SK-N-SH treated with all-trans-retinoic acid at 6 μM for 48 hours (cell line): ENCODE results near the gene ITGBL1.

Experiments
- CSDC2 ChIP-seq: fragments of 250-450 bp; sonication (Bioruptor Pico); IDR thresholded peaks from 2 replicates; pipeline ENCODE4 v1.5.0; 2020; ENCODE audit warnings: mild to moderate bottlenecking, moderate library complexity
- OSR1 ChIP-seq: fragments of 250-450 bp; sonication (Bioruptor Pico); IDR thresholded peaks from 2 replicates; pipeline ENCODE4 v1.8.0; 2022; ENCODE audit warnings: moderate library complexity, mild to moderate bottlenecking, inconsistent platforms
- RARB ChIP-seq: fragments of 250-450 bp; sonication (Bioruptor Pico); IDR thresholded peaks from 2 replicates; pipeline ENCODE4 v1.8.0; 2021; ENCODE audit warnings: mild to moderate bottlenecking, moderate library complexity
- SNAI2 ChIP-seq: fragments of 250-450 bp; sonication (Bioruptor Pico); IDR thresholded peaks from 2 replicates; pipeline ENCODE4 v1.5.0; 2020; ENCODE audit warnings: mild to moderate bottlenecking, moderate library complexity
- ZFP3 ChIP-seq: fragments of 250-450 bp; sonication (Bioruptor Pico); IDR thresholded peaks from 2 replicates; pipeline ENCODE4 v1.5.0; 2020; ENCODE audit warnings: mild to moderate bottlenecking, moderate library complexity
- ZFP30 ChIP-seq: fragments of 450-650 bp; formaldehyde crosslinking; IDR thresholded peaks from 2 replicates; pipeline ENCODE4 v1.5.0; 2022; ENCODE audit warnings: mild to moderate bottlenecking, moderate library complexity

DNA sequence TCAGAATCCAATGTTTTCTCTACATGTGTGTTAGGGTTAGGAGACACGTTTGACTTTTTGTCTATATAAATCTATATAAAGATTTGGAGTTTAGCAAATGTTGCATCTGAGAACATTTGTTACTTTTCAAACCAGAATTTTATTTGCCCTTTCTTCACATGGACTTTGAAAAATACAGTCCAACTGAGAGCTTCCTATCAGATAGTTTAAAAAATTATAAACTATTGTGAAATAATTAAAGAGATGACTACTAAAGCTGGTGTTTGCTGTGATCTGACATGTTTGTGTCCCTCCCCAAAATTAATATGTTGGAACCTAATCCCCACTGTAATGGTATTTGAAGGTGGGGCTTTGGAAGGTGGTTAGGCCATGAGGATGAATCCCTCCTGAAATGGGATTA lies 297.1 kb downstream of the ITGBL1 start:
- TF ChIP-seq ZFP30 (CRISPR knock-in tag) (no peak), CSDC2 (CRISPR knock-in tag) (no peak), OSR1 (CRISPR knock-in tag) (no peak), SNAI2 (CRISPR knock-in tag) (no peak), RARB (CRISPR knock-in tag) (no peak), ZFP3 (CRISPR knock-in tag) (no peak)
